Transverse colon (tissue), 4 donors: ENCODE measurements around the gene GALNT8.

Experiments used
- CTCF ChIP-seq, 5 experiments: fragments of 200-600 bp in 3 of 5; fragments of 450-650 bp in 2 of 5; sonication (generic) in 3 of 5; IDR thresholded peaks; 1 replicate in 2 of 5; 2 replicates in 3 of 5; pipeline ENCODE4 v1.5.1; 2016 to 2017; ENCODE audit warnings: antibody characterized with exemption in 5 of 5, inconsistent platforms in 3 of 5, mild to moderate bottlenecking in 2 of 5, moderate library complexity in 1 of 5
- POLR2AphosphoS5 ChIP-seq, 3 donors: sonication (generic); formaldehyde crosslinking; IDR thresholded peaks; one replicate each; pipeline ENCODE4 v1.6.1; 2016; ENCODE audit warnings: antibody characterized with exemption in 3 of 3

DNA sequence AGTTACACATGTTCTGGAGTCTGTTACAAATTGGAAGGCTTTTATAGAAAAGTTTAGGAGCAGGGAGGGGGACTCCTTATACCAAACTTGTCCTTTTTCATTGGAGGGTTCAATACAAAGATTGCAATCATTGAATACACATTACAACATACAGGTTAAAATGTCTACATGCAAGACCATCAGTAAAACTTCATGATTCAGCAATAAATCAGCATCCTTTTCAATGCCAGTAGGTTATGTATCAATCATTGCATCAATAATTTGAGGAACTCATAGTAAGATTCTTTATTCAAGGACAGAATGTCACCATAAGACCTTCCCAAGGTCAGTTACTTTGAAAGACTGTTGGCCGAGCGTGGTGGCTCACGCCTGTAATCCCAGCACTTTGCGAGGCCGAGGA, 16.5 kb upstream of the GALNT8 start:
- TF ChIP-seq CTCF (IDR thresholded peaks at IDR 0.05) (no peak), POLR2AphosphoS5 (IDR thresholded peaks at IDR 0.05) (no peak)
